Mucosa of descending colon (tissue), 3 donors: ENCODE results near the gene MIDN. TPM values are rescaled to one million over a fixed set of nuclear protein-coding genes. Genes with fewer than 3 reads are reported as not detected.
"Not testable (repeated sequence)": the region's sequence is repeated elsewhere in the genome, so short reads cannot be mapped to it uniquely, and the experiment has no call there.

Experiments used
- ATAC-seq: fragments of 200-7000 bp; cut with Tn5 transposase; one replicate; pipeline ENCODE4 v1.9.1; 2020; ENCODE audit warnings: mild to moderate bottlenecking, moderate library complexity
- DNase-seq, 3 donors: peaks; one replicate each; pipeline ENCODE4 v3.0.0-alpha.2; 2020
- H3K36me3 ChIP-seq: fragments of 200-600 bp; one replicate; pipeline ENCODE4 v1.8.0; 2021; ENCODE audit warnings: low read depth, mild to moderate bottlenecking
- H3K4me1 ChIP-seq: fragments of 200-600 bp; one replicate; pipeline ENCODE4 v1.8.0; 2021; ENCODE audit warnings: low read depth, mild to moderate bottlenecking
- H3K4me3 ChIP-seq: fragments of 200-600 bp; one replicate; pipeline ENCODE4 v1.8.0; 2021; ENCODE audit warnings: mild to moderate bottlenecking
- H3K9me3 ChIP-seq: fragments of 200-600 bp; one replicate; pipeline ENCODE4 v1.8.0; 2021; ENCODE audit warnings: mild to moderate bottlenecking
- CTCF ChIP-seq: fragments of 200-600 bp; IDR thresholded peaks from one replicate; pipeline ENCODE4 v1.8.0; 2022; ENCODE audit warnings: antibody characterized with exemption, mild to moderate bottlenecking
- intact Hi-C, 2 donors: fragments of 100-400 bp; cut with DNase I in 1 of 2; cut with micrococcal nuclease in 1 of 2; formaldehyde crosslinking; loops; one replicate each; pipeline versions ENCODE4 v1.11.0 to v1.11.1; 2022; cut with DNase I, micrococcal nuclease
- total RNA-seq, 3 donors: library from RNA; stranded (reverse); fragmentation: NEBNext Ultra II Directional in 2 of 3; extraction: Animal tissue kit (Norgen Biotek cat#: 25700) in 2 of 3; gene quantifications; one replicate each; pipeline versions ENCODE4 v1.2.1 to v1.2.4, GENCODE V29; 2021 to 2023
- donor health status: DM: no; HTN: no; CAD: no; lungs with moderate emphysema.
- donor health status: DM: no; HTN: no; CAD: no.
- donor health status: DM: no; HTN: yes; CAD: no.

MIDN gene
- total RNA-seq, 3 donors from 2014 or later: 136 to 251 (median 213) TPM

GRCh38 chr19:1206864-1207450 lies 41.4 kb upstream of the MIDN start:
- peaks cover 64% of the 10 kb centered on the region for H3K4me1 ChIP-seq
- peak; percentile 12 for ATAC-seq

GRCh38 chr19:1208830-1209229 lies 39.6 kb upstream of the MIDN start:
- H3K4me3 ChIP-seq, H3K9me3 ChIP-seq, intact Hi-C loops, H3K36me3 ChIP-seq: not testable (repeated sequence)
- peak; percentile 82 to 87 (median 83) for DNase-seq
- peak; percentile 64 for ATAC-seq
- H3K4me1 ChIP-seq: peaks cover 63% of the 10 kb centered on the region

More at GRCh38 chr19:1206864-1207450, 41.4 kb upstream of the MIDN start:
- Histone ChIP-seq H3K4me3 (peak overlapping the region; percentile 67), H3K36me3 (no peaks in the 10 kb centered on the region), H3K9me3 (no peaks in the 10 kb centered on the region)
- intact Hi-C loops: no loop called here
- DNase-seq: peak; percentile 56 to 77 (median 60)
- no peak for TF ChIP-seq CTCF

GRCh38 chr19:1210227-1210538 lies 38.2 kb upstream of the MIDN start:
- H3K9me3 ChIP-seq: no peaks in the 10 kb centered on the region
- intact Hi-C loops: no loop called here
- no peaks in the 10 kb centered on the region for H3K36me3 ChIP-seq
- DNase-seq (no peak), ATAC-seq (no peak)
- no peak for TF ChIP-seq CTCF
- peaks cover 61% of the 10 kb centered on the region for H3K4me1 ChIP-seq
- H3K4me3 ChIP-seq: no peak overlapping the region

GRCh38 chr19:1211494-1212234 lies 36.7 kb upstream of the MIDN start:
- peak in 1 of 3 donors; percentile 49 for DNase-seq
- intact Hi-C loops: no loop called here
- no peak for ATAC-seq
- no peaks in the 10 kb centered on the region for H3K9me3 ChIP-seq
- TF ChIP-seq CTCF: no peak
- H3K36me3 ChIP-seq: no peaks in the 10 kb centered on the region
- peaks cover 58% of the 10 kb centered on the region for H3K4me1 ChIP-seq
- no peak overlapping the region for H3K4me3 ChIP-seq

GRCh38 chr19:1213391-1214286 lies 34.7 kb upstream of the MIDN start:
- DNase-seq (peak in 2 of 3 donors; percentile 75 to 79), ATAC-seq (peak; percentile 82)
- no peak overlapping the region for H3K4me3 ChIP-seq
- intact Hi-C loops: no loop called here
- no peak for TF ChIP-seq CTCF
- H3K4me1 ChIP-seq: peaks cover 56% of the 10 kb centered on the region
- no peaks in the 10 kb centered on the region for H3K36me3 ChIP-seq
- H3K9me3 ChIP-seq: no peaks in the 10 kb centered on the region
